GM18951 (cell line): ENCODE data around the gene ABCC1.

Experiments used
- POLR2A ChIP-seq: IDR thresholded peaks from 4 replicates; pipeline ENCODE4 v1.6.1; 2011; ENCODE audit warnings: mild to moderate bottlenecking; ENCODE audit not compliant: insufficient read length, insufficient read depth; ENCODE audit errors: extremely low read depth
- in situ Hi-C: fragments of 300-500 bp; cut with MboI; formaldehyde crosslinking; loops from one replicate; pipeline ENCODE4 v1.12.0; 2022; ENCODE audit warnings: low sequenced_read_pairs, mixed read lengths, inconsistent platforms; ENCODE audit not compliant: unreplicated experiment

ABCC1 gene

DNA sequence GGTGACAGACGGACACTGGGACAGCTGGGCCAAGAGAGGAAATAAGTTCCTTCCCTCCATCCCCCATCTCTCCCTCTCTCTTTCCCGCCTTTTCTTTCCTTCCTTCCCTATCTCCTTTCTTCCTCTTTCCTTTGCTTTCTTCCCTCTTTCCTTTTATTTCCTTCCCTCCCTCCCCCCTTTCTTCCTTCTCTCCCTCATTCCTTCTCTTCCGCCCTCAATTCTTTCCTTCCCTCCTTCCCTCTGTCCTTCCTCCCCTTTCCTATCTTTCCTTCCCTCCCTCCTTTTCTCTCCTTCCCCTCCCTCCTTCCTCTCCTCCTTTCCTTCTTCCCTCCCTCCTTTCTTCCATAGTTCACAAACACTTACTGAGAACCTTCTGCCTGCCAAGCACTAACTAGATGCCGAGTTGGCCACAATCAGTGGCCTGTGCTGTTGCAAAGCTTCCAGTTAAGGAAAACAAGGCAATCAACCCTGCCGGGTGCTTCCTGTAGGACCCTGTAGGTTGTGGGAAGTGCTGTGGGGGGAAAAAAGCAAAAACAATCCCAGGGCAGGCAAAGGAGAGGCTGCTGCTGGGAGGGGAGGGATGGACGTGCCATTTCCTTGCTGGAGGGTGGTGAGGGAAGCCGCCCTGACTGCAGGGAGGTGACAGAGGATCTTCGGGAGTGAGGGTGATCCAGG lies 242.2 kb downstream of the ABCC1 start:
- in situ Hi-C loops, result no loop called here
- TF ChIP-seq POLR2A, result no peak
